Liver (tissue), 9 donors: Measurements from ENCODE around the gene ZNF143. TPM values are rescaled to one million over a fixed set of nuclear protein-coding genes. Genes with fewer than 3 reads are reported as not detected.
"Not testable (repeated sequence)": the region's sequence is repeated elsewhere in the genome, so short reads cannot be mapped to it uniquely, and the experiment has no call there.

ENCODE experiments used
- DNase-seq: peaks from one replicate; pipeline ENCODE4 v3.0.0-alpha.2; 2017; ENCODE audit warnings: low spot score
- H3K27ac ChIP-seq, 2 donors: one replicate each; pipeline ENCODE4 v1.7.0; 2013; ENCODE audit warnings: inconsistent platforms in 2 of 2, low read length in 2 of 2, control low read depth in 1 of 2, low read depth in 1 of 2, mild to moderate bottlenecking in 1 of 2
- H3K27me3 ChIP-seq, 4 donors: one replicate each; pipeline versions ENCODE4 v1.6.1 to v1.7.0; 2013; ENCODE audit warnings: low read length in 3 of 4, inconsistent platforms in 1 of 4, mild to moderate bottlenecking in 1 of 4, moderate library complexity in 1 of 4; ENCODE audit not compliant: control insufficient read depth in 4 of 4, insufficient read depth in 4 of 4
- H3K36me3 ChIP-seq, 4 donors: one replicate each; pipeline versions ENCODE4 v1.6.1 to v1.7.0; 2013; ENCODE audit warnings: low read length in 3 of 4, mild to moderate bottlenecking in 3 of 4, low read depth in 1 of 4, moderate library complexity in 1 of 4; ENCODE audit not compliant: control insufficient read depth in 4 of 4, insufficient read depth in 3 of 4
- H3K4me1 ChIP-seq, 4 donors: one replicate each; pipeline versions ENCODE4 v1.6.1 to v1.7.0; 2013; ENCODE audit warnings: low read length in 3 of 4, mild to moderate bottlenecking in 3 of 4, moderate library complexity in 1 of 4; ENCODE audit not compliant: control insufficient read depth in 4 of 4, insufficient read depth in 4 of 4
- H3K4me3 ChIP-seq, 3 donors: one replicate each; pipeline versions ENCODE4 v1.6.1 to v1.7.0; 2013; ENCODE audit warnings: low read length in 3 of 3, control low read depth in 1 of 3, low read depth in 1 of 3, mild to moderate bottlenecking in 1 of 3
- H3K9ac ChIP-seq, 2 donors: one replicate each; pipeline ENCODE4 v1.7.0; 2013; ENCODE audit warnings: low read length in 2 of 2, mild to moderate bottlenecking in 2 of 2, moderate library complexity in 2 of 2, control low read depth in 1 of 2, low read depth in 1 of 2
- H3K9me3 ChIP-seq, 4 donors: one replicate each; pipeline versions ENCODE4 v1.6.1 to v1.7.0; 2013; ENCODE audit warnings: low read length in 3 of 4; ENCODE audit not compliant: control insufficient read depth in 4 of 4
- EGR1 ChIP-seq, 2 donors: IDR thresholded peaks; 2 replicates each; pipeline ENCODE4 v1.6.1; 2016 to 2018; ENCODE audit warnings: antibody characterized with exemption in 2 of 2, low read depth in 2 of 2
- FOXA1 ChIP-seq: IDR thresholded peaks from 2 replicates; pipeline ENCODE4 v1.6.1; 2016; ENCODE audit warnings: antibody characterized with exemption
- FOXA2 ChIP-seq: IDR thresholded peaks from 2 replicates; pipeline ENCODE4 v1.6.1; 2016; ENCODE audit warnings: antibody characterized with exemption
- GABPA ChIP-seq, 2 donors: IDR thresholded peaks in 1 of 2; conservative IDR thresholded peaks in 1 of 2; 2 replicates each; pipeline ENCODE4 v1.6.1; 2016; ENCODE audit warnings: antibody characterized with exemption in 2 of 2, mild to moderate bottlenecking in 1 of 2, moderate library complexity in 1 of 2
- HNF4A ChIP-seq, 2 donors: conservative IDR thresholded peaks; 2 replicates each; pipeline ENCODE4 v1.6.1; 2016; ENCODE audit warnings: antibody characterized with exemption in 2 of 2, mild to moderate bottlenecking in 2 of 2
- HNF4G ChIP-seq: IDR thresholded peaks from 2 replicates; pipeline ENCODE4 v1.6.1; 2016; ENCODE audit warnings: antibody characterized with exemption
- JUND ChIP-seq, 2 donors: IDR thresholded peaks; 2 replicates each; pipeline ENCODE4 v1.6.1; 2016; ENCODE audit warnings: antibody characterized with exemption in 2 of 2
- NR2F2 ChIP-seq: IDR thresholded peaks from 2 replicates; pipeline ENCODE4 v1.6.1; 2016; ENCODE audit warnings: antibody characterized with exemption
- RAD21 ChIP-seq, 2 donors: IDR thresholded peaks; 2 replicates each; pipeline ENCODE4 v1.6.1; 2016; ENCODE audit warnings: antibody characterized with exemption in 2 of 2, mild to moderate bottlenecking in 2 of 2
- RXRA ChIP-seq, 2 donors: IDR thresholded peaks; 2 replicates each; pipeline ENCODE4 v1.6.1; 2017 to 2018; ENCODE audit warnings: antibody characterized with exemption in 2 of 2, mild to moderate bottlenecking in 1 of 2
- SP1 ChIP-seq: IDR thresholded peaks from 2 replicates; pipeline ENCODE4 v1.6.1; 2018; ENCODE audit warnings: antibody characterized with exemption, mild to moderate bottlenecking
- TAF1 ChIP-seq: conservative IDR thresholded peaks from 2 replicates; pipeline ENCODE4 v1.6.1; 2016; ENCODE audit warnings: antibody characterized with exemption, mild to moderate bottlenecking
- YY1 ChIP-seq: IDR thresholded peaks from 2 replicates; pipeline ENCODE4 v1.6.1; 2016; ENCODE audit warnings: antibody characterized with exemption, mild to moderate bottlenecking
- WGBS: extraction: QIAGEN DNeasy Blood & Tissue Kit; methylation state at CpG from one replicate; pipeline ENCODE4 v1.1.7; 2013; 5-methylcytosine and 5-hydroxymethylcytosine counted together
- polyA plus RNA-seq, 2 donors: library from polyadenylated mRNA; stranded (reverse) in 1 of 2; unstranded in 1 of 2; fragments of 200-250 nt in 1 of 2; fragments of >200 nt in 1 of 2; fragmentation: Nextera tagmentation in 1 of 2; extraction: Ambion mirVana in 1 of 2; gene quantifications; one replicate each; pipeline versions ENCODE4 v1.2.1 to v1.2.3, GENCODE V29; 2013 to 2015
- total RNA-seq, 2 donors: library from RNA; depleted of rRNA; stranded (reverse); fragments of >200 nt; gene quantifications; one replicate each; pipeline ENCODE4 v1.2.3, GENCODE V29; 2014
- TF ChIP-seq, protein P1 (sequence below): IDR thresholded peaks from 2 replicates; pipeline ENCODE4 v1.6.1; 2016; ENCODE audit warnings: antibody characterized with exemption, mild to moderate bottlenecking
- TF ChIP-seq, protein P2 (sequence below): IDR thresholded peaks from 2 replicates; pipeline ENCODE4 v1.6.1; 2016; ENCODE audit warnings: antibody characterized with exemption
- TF ChIP-seq, protein P3 (sequence below): IDR thresholded peaks from 2 replicates; pipeline ENCODE4 v1.6.1; 2016; ENCODE audit warnings: antibody characterized with exemption
- donor health status: healthy.
- donor health status: healthy.
- donor health status: healthy.
- donor health status: healthy.
- donor health status: healthy.

The ZNF143 gene
- total and polyA plus RNA-seq, 4 donors: 4.3 to 20.4 (median 12.2) TPM

GRCh38 chr11:9448576-9449352 is 12.0 kb upstream of the ZNF143 start:
- Histone ChIP-seq H3K4me3 (no peak overlapping the region), H3K27me3 (no peaks in the 10 kb centered on the region), H3K9me3 (no peaks in the 10 kb centered on the region), H3K27ac (no peak overlapping the region), H3K9ac (no peak overlapping the region), H3K36me3 (peaks cover 2 to 14% (median 7%) of the 10 kb centered on the region in 4 donors), H3K4me1 (no peaks in the 10 kb centered on the region)
- TF ChIP-seq RAD21 (IDR thresholded peaks at IDR 0.05): no peak
- DNase-seq: no peak
- WGBS: 99% methylated on average over 9 of the region's 9 CpGs

DNA sequence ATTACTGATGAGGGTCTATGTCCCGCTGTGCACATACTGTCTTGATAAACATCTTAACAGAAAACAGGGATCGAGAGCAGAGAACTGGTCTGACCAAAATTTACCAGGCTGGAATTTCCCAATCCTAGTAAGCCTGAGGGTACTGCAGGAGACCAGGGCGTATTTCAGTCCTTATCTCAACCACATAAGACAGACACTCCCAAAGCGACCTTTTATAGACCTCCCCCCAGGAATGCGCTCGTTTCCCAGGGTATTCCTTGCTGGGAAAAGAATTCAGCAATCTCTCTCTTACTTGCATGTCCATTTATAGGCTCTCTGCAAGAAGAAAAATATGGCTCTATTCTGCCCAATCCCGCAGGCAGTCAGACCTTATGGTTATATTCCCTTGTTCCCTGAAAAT is 8.8 kb upstream of the ZNF143 start:
- H3K4me3 ChIP-seq, DNase-seq, H3K4me1 ChIP-seq, H3K9ac ChIP-seq, H3K36me3 ChIP-seq, H3K27me3 ChIP-seq, H3K9me3 ChIP-seq, H3K27ac ChIP-seq: not testable (repeated sequence)
- WGBS: 89% methylated on average over 7 of the region's 7 CpGs

DNA sequence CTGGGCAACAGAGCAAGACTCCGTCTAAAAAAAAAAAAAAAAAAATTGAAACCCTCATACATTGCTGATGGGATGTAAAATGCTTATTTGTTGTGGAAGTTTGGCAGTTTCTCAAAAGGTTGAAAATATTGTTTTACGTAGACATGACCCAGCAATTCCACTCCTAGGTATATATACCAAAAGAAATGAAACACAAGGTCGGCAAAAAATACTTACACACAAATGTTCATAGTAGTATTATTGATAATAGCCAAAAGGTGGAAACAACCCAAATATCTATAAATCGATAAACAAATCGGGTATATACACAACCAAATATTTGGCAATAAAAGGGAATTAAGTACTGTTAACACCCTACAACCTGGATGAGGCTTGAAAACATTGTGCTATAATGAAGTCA is 5.1 kb upstream of the ZNF143 start:
- Histone ChIP-seq H3K27ac (no peak overlapping the region), H3K36me3 (no peaks in the 10 kb centered on the region), H3K4me3 (no peak overlapping the region), H3K4me1 (peaks cover 0 to 8% (median 2%) of the 10 kb centered on the region in 4 donors), H3K9me3 (no peaks in the 10 kb centered on the region), H3K9ac (no peak overlapping the region), H3K27me3 (no peaks in the 10 kb centered on the region)
- no peak for DNase-seq
- WGBS: 97% methylated on average over 5 of the region's 5 CpGs
- TF ChIP-seq, protein P1, sequence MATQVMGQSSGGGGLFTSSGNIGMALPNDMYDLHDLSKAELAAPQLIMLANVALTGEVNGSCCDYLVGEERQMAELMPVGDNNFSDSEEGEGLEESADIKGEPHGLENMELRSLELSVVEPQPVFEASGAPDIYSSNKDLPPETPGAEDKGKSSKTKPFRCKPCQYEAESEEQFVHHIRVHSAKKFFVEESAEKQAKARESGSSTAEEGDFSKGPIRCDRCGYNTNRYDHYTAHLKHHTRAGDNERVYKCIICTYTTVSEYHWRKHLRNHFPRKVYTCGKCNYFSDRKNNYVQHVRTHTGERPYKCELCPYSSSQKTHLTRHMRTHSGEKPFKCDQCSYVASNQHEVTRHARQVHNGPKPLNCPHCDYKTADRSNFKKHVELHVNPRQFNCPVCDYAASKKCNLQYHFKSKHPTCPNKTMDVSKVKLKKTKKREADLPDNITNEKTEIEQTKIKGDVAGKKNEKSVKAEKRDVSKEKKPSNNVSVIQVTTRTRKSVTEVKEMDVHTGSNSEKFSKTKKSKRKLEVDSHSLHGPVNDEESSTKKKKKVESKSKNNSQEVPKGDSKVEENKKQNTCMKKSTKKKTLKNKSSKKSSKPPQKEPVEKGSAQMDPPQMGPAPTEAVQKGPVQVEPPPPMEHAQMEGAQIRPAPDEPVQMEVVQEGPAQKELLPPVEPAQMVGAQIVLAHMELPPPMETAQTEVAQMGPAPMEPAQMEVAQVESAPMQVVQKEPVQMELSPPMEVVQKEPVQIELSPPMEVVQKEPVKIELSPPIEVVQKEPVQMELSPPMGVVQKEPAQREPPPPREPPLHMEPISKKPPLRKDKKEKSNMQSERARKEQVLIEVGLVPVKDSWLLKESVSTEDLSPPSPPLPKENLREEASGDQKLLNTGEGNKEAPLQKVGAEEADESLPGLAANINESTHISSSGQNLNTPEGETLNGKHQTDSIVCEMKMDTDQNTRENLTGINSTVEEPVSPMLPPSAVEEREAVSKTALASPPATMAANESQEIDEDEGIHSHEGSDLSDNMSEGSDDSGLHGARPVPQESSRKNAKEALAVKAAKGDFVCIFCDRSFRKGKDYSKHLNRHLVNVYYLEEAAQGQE: no peak
- TF ChIP-seq HNF4G: no peak
- no peak for TF ChIP-seq EGR1 (IDR thresholded peaks at IDR 0.05; ENCODE audit: low read depth in 2 of 2)
- no peak for TF ChIP-seq FOXA1
- TF ChIP-seq FOXA2: no peak
- TF ChIP-seq YY1: no peak
- no peak for TF ChIP-seq RXRA (IDR thresholded peaks at IDR 0.05)
- no peak for TF ChIP-seq GABPA (IDR thresholded peaks at IDR 0.05 in 1 of 2, conservative IDR thresholded peaks at IDR 0.05 in 1 of 2)
- TF ChIP-seq HNF4A (conservative IDR thresholded peaks at IDR 0.05): no peak
- no peak for TF ChIP-seq SP1
- TF ChIP-seq, protein P2, sequence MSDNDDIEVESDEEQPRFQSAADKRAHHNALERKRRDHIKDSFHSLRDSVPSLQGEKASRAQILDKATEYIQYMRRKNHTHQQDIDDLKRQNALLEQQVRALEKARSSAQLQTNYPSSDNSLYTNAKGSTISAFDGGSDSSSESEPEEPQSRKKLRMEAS: no peak
- TF ChIP-seq, protein P3, sequence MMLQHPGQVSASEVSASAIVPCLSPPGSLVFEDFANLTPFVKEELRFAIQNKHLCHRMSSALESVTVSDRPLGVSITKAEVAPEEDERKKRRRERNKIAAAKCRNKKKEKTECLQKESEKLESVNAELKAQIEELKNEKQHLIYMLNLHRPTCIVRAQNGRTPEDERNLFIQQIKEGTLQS: no peak
- TF ChIP-seq JUND (IDR thresholded peaks at IDR 0.05): no peak
- TF ChIP-seq NR2F2: no peak
- no peak for TF ChIP-seq TAF1
